Esophagus squamous epithelium (tissue), 5 donors: ENCODE data around the gene KIAA0513. TPM values are rescaled to one million over a fixed set of nuclear protein-coding genes. Genes with fewer than 3 reads are reported as not detected.

Experiments
- DNase-seq: peaks from one replicate; lab custom pipeline; 2025; lab: John Stamatoyannopoulos, UW
- H3K27ac ChIP-seq, 4 donors: fragments of 200-600 bp; sonication (generic); one replicate each; pipeline ENCODE4 v1.5.1; 2016 to 2019; ENCODE audit warnings: mild to moderate bottlenecking in 1 of 4
- H3K27me3 ChIP-seq, 4 donors: fragments of 200-600 bp; sonication (generic); 1 replicate in 3 of 4; 2 replicates in 1 of 4; pipeline versions ENCODE4 v1.5.1 to v1.6.0; 2017 to 2021; ENCODE audit warnings: antibody characterized with exemption in 1 of 4
- H3K36me3 ChIP-seq, 3 donors: fragments of 200-600 bp; sonication (generic); one replicate each; pipeline ENCODE4 v1.5.1; 2016 to 2019
- H3K4me1 ChIP-seq, 3 donors: fragments of 200-600 bp; sonication (generic); one replicate each; pipeline ENCODE4 v1.5.1; 2017 to 2019
- H3K4me3 ChIP-seq, 4 donors: fragments of 200-600 bp; sonication (generic); 1 replicate in 3 of 4; 2 replicates in 1 of 4; pipeline ENCODE4 v1.5.1; 2016 to 2019; ENCODE audit warnings: mild to moderate bottlenecking in 2 of 4, moderate library complexity in 1 of 4
- H3K9me3 ChIP-seq, 3 donors: fragments of 200-600 bp; sonication (generic); one replicate each; pipeline ENCODE4 v1.5.1; 2016 to 2019
- POLR2A ChIP-seq, 4 donors: fragments of 450-650 bp; IDR thresholded peaks; one replicate each; pipeline ENCODE4 v1.6.1; 2017; ENCODE audit warnings: antibody characterized with exemption in 4 of 4, mild to moderate bottlenecking in 4 of 4, moderate library complexity in 3 of 4
- WGBS, 2 donors: methylation state at CpG; one replicate each; pipeline ENCODE4 v1.1.5; 2018; 5-methylcytosine and 5-hydroxymethylcytosine counted together
- intact Hi-C: fragments of 100-400 bp; cut with DNase I; formaldehyde crosslinking; loops from one replicate; pipeline ENCODE4 v1.15.0; 2022
- total RNA-seq, 4 donors: library from RNA; depleted of rRNA; stranded (reverse); fragments of >200 nt; gene quantifications; one replicate each; pipeline ENCODE4 v1.1.0, GENCODE V29; 2016
- TF ChIP-seq, protein P1 (sequence below), 6 experiments: fragments of 450-650 bp in 4 of 6; fragments of 200-600 bp in 2 of 6; sonication (generic) in 2 of 6; IDR thresholded peaks; one replicate each; pipeline ENCODE4 v1.5.1; 2016 to 2019; ENCODE audit warnings: antibody characterized with exemption in 6 of 6, mild to moderate bottlenecking in 4 of 6, moderate library complexity in 4 of 6
- donor health status: DM: yes; HTN: yes; CAD: no.

The KIAA0513 gene
- total RNA-seq, 4 donors from 2014 or later = 9.0 to 11.4 (median 9.7) TPM

DNA sequence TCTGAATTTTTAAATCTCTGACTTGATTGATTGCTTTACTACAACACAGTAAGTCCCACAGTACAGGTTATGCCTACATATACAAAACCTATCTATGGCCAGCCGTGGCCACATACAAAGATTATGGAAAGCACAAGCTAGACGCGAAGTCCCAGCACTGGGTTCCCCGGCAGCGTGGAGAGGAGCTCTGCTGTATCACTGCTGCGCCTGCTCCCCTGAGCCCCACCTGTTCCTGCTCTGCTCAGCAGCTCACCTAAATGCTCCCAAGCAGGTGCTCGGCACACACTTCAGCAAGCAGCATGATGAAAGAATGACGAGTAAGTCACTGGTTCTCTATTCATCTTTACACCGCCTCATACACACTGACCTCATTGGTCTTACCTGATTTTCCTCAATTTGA lies 36.8 kb upstream of the KIAA0513 start:
- Histone ChIP-seq H3K27me3 (no peaks in the 10 kb centered on the region), H3K4me1 (peaks cover 28 to 60% (median 45%) of the 10 kb centered on the region in 3 donors), H3K4me3 (no peak overlapping the region), H3K36me3 (peaks cover 24 to 95% (median 30%) of the 10 kb centered on the region in 3 donors), H3K9me3 (no peaks in the 10 kb centered on the region), H3K27ac (no peak overlapping the region)
- DNase-seq = no peak
- TF ChIP-seq, protein P1, sequence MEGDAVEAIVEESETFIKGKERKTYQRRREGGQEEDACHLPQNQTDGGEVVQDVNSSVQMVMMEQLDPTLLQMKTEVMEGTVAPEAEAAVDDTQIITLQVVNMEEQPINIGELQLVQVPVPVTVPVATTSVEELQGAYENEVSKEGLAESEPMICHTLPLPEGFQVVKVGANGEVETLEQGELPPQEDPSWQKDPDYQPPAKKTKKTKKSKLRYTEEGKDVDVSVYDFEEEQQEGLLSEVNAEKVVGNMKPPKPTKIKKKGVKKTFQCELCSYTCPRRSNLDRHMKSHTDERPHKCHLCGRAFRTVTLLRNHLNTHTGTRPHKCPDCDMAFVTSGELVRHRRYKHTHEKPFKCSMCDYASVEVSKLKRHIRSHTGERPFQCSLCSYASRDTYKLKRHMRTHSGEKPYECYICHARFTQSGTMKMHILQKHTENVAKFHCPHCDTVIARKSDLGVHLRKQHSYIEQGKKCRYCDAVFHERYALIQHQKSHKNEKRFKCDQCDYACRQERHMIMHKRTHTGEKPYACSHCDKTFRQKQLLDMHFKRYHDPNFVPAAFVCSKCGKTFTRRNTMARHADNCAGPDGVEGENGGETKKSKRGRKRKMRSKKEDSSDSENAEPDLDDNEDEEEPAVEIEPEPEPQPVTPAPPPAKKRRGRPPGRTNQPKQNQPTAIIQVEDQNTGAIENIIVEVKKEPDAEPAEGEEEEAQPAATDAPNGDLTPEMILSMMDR (IDR thresholded peaks at IDR 0.05) = no peak
- TF ChIP-seq POLR2A (IDR thresholded peaks at IDR 0.05) = no peak
- intact Hi-C loops = no loop called here
- 86 to 93% methylated on average over 5 to 9 of the region's 9 CpGs for WGBS, 2 donors

DNA sequence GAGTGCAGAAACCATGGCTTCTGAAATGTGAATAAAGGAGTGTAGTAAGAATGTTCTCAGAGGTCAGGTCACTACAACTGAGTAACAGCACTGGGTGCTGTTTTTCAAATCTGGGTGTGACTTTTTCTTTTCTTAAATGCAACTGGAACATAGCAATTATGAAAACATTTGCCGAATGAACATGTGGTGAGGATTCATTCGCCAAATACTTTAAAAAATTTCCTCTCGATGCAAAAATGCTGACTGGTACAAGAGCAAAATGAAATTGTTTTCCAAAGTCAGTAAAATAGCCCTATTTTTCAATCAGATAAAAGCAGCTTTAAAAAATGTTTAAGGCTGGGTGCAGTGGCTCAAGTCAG lies 34.9 kb upstream of the KIAA0513 start:
- Histone ChIP-seq H3K4me1 (peaks cover 24 to 59% (median 46%) of the 10 kb centered on the region in 3 donors), H3K27me3 (no peaks in the 10 kb centered on the region), H3K4me3 (no peak overlapping the region), H3K27ac (peak overlapping the region; percentile 50 to 93 (median 73)), H3K36me3 (peaks cover 17 to 78% (median 24%) of the 10 kb centered on the region in 3 donors), H3K9me3 (no peaks in the 10 kb centered on the region)
- intact Hi-C loops = no loop called here
- no peak for TF ChIP-seq POLR2A (IDR thresholded peaks at IDR 0.05)
- DNase-seq = no peak
- 54 to 58% methylated on average over 3 of the region's 3 CpGs for WGBS, 2 donors

DNA sequence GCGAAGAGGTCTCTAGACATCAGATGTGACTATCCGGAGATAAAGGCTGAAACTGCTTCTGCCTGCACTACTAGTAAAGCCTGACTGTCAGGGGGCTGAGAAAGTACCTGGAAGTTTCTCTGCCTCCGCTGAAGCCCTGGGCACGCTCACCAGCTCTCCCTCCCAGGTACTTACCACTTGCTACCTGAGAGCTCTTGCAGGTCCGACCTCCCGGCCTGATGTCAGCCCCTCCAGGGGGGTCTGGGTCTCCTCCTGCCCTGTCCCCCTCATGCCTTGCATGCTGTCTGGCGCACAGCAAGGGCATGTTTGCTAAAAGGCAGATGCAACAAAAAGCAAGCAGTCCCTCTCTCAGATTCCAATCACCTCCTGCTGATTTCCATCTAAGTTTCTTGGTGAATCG lies 33.7 kb upstream of the KIAA0513 start:
- H3K27ac ChIP-seq = peak overlapping the region; percentile 83 to 93 (median 89)
- no peaks in the 10 kb centered on the region for H3K27me3 ChIP-seq
- intact Hi-C loops = no loop called here
- peaks cover 7 to 66% (median 16%) of the 10 kb centered on the region in 3 donors for H3K36me3 ChIP-seq
- H3K9me3 ChIP-seq = no peaks in the 10 kb centered on the region
- TF ChIP-seq POLR2A (IDR thresholded peaks at IDR 0.05) = no peak
- TF ChIP-seq, protein P1 (IDR thresholded peaks at IDR 0.05) = no peak
- H3K4me3 ChIP-seq = no peak overlapping the region
- DNase-seq = no peak
- H3K4me1 ChIP-seq = peaks cover 24 to 70% (median 54%) of the 10 kb centered on the region in 3 donors
- 83 to 88% methylated on average over 4 to 8 of the region's 8 CpGs for WGBS, 2 donors

DNA sequence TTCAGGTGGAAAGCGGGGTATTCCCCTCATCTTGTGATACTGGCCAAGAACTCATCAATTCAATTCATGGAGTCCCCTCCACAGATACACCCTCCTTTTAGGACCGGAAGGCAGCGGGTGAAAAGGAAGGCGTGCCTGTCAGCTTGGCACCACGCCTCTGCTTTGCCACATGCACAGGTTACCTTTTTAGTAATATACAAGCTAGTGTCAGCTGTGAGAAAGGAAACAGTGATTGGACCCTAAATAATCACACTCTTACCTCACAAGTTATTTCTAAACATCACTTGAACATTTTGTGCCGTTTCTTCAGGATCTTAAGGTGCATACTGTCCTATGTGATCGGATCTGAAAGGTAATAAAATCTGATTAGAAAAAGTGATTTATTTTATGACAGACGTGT lies 31.9 kb upstream of the KIAA0513 start:
- 71 to 85% methylated on average over 8 of the region's 8 CpGs for WGBS, 2 donors
- Histone ChIP-seq H3K27me3 (no peaks in the 10 kb centered on the region), H3K4me1 (peaks cover 32 to 88% (median 71%) of the 10 kb centered on the region in 3 donors), H3K36me3 (peaks cover 0 to 48% (median 6%) of the 10 kb centered on the region in 3 donors), H3K9me3 (no peaks in the 10 kb centered on the region), H3K4me3 (no peak overlapping the region), H3K27ac (peak overlapping the region; percentile 83 to 93 (median 89))
- TF ChIP-seq, protein P1 (IDR thresholded peaks at IDR 0.05) = no peak
- TF ChIP-seq POLR2A (IDR thresholded peaks at IDR 0.05) = no peak
- intact Hi-C loops = no loop called here
- no peak for DNase-seq

DNA sequence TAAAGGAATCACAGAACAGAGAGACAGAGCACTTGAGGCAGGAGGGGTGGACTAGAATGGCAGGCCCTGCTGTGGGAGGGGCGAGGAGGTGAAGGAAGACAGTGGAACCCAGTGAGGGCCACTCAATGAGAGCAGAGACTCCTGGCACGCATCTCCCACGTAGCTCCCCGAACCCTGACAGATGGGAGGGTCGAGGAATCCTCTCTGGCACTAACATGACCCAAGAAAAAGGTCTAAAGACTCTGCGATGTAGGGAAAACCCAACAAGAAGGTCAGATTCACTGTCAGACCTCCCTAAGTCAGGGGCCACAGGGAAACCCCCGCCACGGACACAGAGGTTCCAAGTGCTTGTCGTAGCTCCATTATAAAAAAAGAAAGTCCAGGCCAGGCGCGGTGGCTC lies 31.2 kb upstream of the KIAA0513 start:
- peaks cover 0 to 41% (median 6%) of the 10 kb centered on the region in 3 donors for H3K36me3 ChIP-seq
- H3K27me3 ChIP-seq = no peaks in the 10 kb centered on the region
- H3K9me3 ChIP-seq = no peaks in the 10 kb centered on the region
- TF ChIP-seq, protein P1 (IDR thresholded peaks at IDR 0.05) = no peak
- no peak for TF ChIP-seq POLR2A (IDR thresholded peaks at IDR 0.05)
- no peak for DNase-seq
- no peak overlapping the region for H3K4me3 ChIP-seq
- peak overlapping the region; percentile 83 to 93 (median 89) for H3K27ac ChIP-seq
- H3K4me1 ChIP-seq = peaks cover 37 to 93% (median 78%) of the 10 kb centered on the region in 3 donors
- 93 to 97% methylated on average over 11 of the region's 11 CpGs for WGBS, 2 donors
- intact Hi-C loops = no loop called here
